ENCODE measurements around the gene CCDC50. TPM values are rescaled to one million over a fixed set of nuclear protein-coding genes. Genes with fewer than 3 reads are reported as not detected.

Gene CCDC50
- total RNA-seq, 1 donor from 2014 or later: 57.7 TPM

DNA sequence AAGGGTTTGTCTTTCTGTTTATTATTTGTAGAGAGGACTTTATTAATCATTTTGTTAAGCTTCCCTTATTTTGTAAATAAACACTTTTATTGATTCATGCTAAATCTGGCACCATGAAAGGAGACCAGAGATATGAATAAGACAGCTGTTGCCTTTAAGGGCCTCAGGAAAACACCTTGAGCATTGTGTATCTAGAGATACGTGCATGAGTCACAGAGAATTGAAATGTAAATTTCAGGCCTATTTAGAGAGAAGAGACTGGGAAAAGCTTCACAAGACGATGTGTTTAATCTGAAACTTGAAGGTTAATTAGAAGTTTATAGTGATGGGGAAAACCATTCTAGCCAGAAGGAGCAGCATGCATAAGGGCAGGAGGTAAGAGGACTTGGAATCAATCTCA is 29.7 kb downstream of the CCDC50 start:
- H3K36me3 ChIP-seq (ENCODE audit: control insufficient read depth, insufficient read depth, low read length): peaks cover 1% of the 10 kb centered on the region
- TF ChIP-seq, protein P1, sequence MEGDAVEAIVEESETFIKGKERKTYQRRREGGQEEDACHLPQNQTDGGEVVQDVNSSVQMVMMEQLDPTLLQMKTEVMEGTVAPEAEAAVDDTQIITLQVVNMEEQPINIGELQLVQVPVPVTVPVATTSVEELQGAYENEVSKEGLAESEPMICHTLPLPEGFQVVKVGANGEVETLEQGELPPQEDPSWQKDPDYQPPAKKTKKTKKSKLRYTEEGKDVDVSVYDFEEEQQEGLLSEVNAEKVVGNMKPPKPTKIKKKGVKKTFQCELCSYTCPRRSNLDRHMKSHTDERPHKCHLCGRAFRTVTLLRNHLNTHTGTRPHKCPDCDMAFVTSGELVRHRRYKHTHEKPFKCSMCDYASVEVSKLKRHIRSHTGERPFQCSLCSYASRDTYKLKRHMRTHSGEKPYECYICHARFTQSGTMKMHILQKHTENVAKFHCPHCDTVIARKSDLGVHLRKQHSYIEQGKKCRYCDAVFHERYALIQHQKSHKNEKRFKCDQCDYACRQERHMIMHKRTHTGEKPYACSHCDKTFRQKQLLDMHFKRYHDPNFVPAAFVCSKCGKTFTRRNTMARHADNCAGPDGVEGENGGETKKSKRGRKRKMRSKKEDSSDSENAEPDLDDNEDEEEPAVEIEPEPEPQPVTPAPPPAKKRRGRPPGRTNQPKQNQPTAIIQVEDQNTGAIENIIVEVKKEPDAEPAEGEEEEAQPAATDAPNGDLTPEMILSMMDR (IDR thresholded peaks at IDR 0.05; ENCODE audit: insufficient read depth, low read length, severe bottlenecking): no peak
- no peak for FAIRE-seq
- no peaks in the 10 kb centered on the region for H3K27me3 ChIP-seq (ENCODE audit: control insufficient read depth, insufficient read depth, low read length)
- H3K4me3 ChIP-seq (ENCODE audit: low read depth, low read length): no peak overlapping the region
- peak; percentile 72 for DNase-seq (ENCODE audit: low read depth)

DNA sequence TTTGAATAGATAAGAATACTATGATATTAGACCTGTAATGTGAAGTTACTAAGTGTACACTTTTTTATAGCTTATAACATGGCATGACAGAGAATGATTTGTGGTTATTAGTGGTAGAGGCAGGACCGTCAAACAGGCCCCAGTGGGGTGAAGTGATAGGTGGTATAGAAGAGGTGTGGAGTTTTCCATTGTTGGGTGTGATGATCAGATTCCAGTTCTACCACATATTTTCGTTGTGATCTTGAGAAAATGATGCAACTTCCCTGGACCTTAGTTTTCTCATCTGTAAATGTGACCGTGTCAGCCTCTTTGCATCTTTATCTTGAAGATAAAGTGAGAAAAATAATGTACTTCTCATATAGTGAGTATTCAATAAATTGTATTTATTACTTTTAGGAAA is 31.4 kb downstream of the CCDC50 start:
- FAIRE-seq: peak; percentile 50
- no peaks in the 10 kb centered on the region for H3K27me3 ChIP-seq (ENCODE audit: control insufficient read depth, insufficient read depth, low read length)
- TF ChIP-seq, protein P1 (IDR thresholded peaks at IDR 0.05; ENCODE audit: insufficient read depth, low read length, severe bottlenecking): no peak
- DNase-seq (ENCODE audit: low read depth): peak; percentile 87
- no peak overlapping the region for H3K4me3 ChIP-seq (ENCODE audit: low read depth, low read length)
- H3K36me3 ChIP-seq (ENCODE audit: control insufficient read depth, insufficient read depth, low read length): peaks cover 3% of the 10 kb centered on the region

DNA sequence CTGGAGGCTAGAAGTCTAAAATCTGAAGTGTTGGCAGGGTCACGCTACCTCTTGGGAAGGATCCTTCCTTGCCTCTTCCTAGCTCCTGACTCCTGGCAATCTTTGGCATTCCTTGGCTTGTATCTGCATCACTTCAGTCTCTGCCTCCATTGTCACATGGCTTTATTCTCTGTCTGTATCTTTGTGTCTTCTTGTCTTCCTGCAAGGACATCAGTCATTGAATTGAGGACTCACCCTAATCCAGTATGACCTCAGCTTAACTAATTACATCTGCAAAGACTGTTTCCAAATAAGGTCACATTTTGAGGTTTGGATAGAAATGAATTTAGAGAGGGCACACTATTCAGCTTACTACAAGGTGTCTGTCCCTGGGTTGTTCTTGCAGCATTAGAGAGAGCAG is 32.3 kb downstream of the CCDC50 start:
- DNase-seq (ENCODE audit: low read depth): no peak
- Histone ChIP-seq H3K4me3 (ENCODE audit: low read depth, low read length) (no peak overlapping the region), H3K36me3 (ENCODE audit: control insufficient read depth, insufficient read depth, low read length) (peaks cover 3% of the 10 kb centered on the region), H3K27me3 (ENCODE audit: control insufficient read depth, insufficient read depth, low read length) (no peaks in the 10 kb centered on the region)
- peak; percentile 40 for FAIRE-seq
- TF ChIP-seq, protein P1 (IDR thresholded peaks at IDR 0.05; ENCODE audit: insufficient read depth, low read length, severe bottlenecking): no peak

DNA sequence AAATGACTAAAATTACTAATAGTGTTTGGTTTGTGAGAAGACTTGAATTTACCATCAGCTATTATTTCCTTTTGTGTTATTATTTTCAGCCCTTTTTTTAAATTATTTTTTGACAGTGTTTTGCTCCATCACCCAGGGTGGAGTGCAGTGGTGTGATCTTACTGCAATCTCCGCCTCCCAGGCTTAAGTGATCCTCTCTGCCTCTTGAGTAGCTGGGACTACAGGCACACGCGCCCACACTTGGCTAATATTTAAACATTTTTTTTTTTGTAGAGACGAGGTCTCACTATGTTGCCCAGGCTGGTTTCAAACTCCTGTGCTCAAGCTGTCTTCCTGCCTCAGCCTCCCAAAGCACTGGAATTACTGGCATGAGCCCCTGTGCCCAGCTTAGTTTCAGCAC is 32.8 kb downstream of the CCDC50 start:
- DNase-seq (ENCODE audit: low read depth) (no peak), FAIRE-seq (no peak)
- Histone ChIP-seq H3K36me3 (ENCODE audit: control insufficient read depth, insufficient read depth, low read length) (peaks cover 3% of the 10 kb centered on the region), H3K27me3 (ENCODE audit: control insufficient read depth, insufficient read depth, low read length) (no peaks in the 10 kb centered on the region), H3K4me3 (ENCODE audit: low read depth, low read length) (no peak overlapping the region)
- TF ChIP-seq, protein P1 (IDR thresholded peaks at IDR 0.05; ENCODE audit: insufficient read depth, low read length, severe bottlenecking): no peak

DNA sequence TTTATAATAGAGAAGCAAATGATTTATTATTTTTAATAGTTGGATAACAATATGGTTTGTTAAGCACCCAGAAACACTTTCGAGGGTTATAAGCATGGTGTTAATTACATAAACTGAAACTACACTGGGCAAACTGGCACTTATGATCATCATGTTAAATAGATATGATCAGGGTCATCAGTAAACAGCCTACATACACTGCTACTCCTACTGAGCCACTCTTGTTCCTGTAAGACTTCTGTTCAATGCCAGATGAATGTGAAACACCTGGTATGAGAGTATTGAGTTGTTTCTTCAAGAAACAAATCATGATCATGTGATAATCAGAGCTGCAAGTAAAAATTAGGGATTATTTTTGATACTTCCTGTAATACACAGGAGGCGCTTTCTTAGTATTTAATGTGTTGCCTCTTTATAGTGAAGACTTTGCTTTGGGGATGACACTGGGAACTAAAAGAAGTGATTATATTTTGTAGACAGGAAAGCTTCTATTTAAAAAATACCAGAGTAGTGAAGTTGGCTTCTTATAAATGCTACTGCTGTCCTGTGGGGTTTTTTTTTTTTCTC is 33.4 kb downstream of the CCDC50 start:
- Histone ChIP-seq H3K27me3 (ENCODE audit: control insufficient read depth, insufficient read depth, low read length) (no peaks in the 10 kb centered on the region), H3K4me3 (ENCODE audit: low read depth, low read length) (no peak overlapping the region), H3K36me3 (ENCODE audit: control insufficient read depth, insufficient read depth, low read length) (peaks cover 3% of the 10 kb centered on the region)
- FAIRE-seq (no peak), DNase-seq (ENCODE audit: low read depth) (no peak)
- TF ChIP-seq, protein P1 (IDR thresholded peaks at IDR 0.05; ENCODE audit: insufficient read depth, low read length, severe bottlenecking): no peak

DNA sequence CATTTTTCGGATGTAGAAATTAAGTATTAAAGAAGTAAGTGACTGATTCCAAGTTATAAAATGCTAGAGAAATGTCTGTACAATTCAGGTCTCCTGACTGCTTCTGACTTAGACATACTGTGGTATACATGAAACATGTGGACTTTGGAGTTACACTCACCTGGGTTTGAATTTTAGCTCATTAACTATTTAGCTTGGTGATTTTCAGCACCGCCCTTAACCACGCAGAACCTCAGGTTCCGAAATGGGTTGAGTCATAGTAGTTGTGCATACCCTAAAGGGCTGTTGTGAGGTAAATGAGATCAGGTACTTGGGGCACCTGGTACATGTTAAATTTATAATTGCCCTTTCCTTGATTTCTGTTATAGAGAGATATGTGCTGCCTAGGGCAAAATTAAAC is 34.0 kb downstream of the CCDC50 start:
- TF ChIP-seq, protein P1 (IDR thresholded peaks at IDR 0.05; ENCODE audit: insufficient read depth, low read length, severe bottlenecking): no peak
- FAIRE-seq (no peak), DNase-seq (ENCODE audit: low read depth) (peak; percentile 51)
- Histone ChIP-seq H3K4me3 (ENCODE audit: low read depth, low read length) (no peak overlapping the region), H3K27me3 (ENCODE audit: control insufficient read depth, insufficient read depth, low read length) (no peaks in the 10 kb centered on the region), H3K36me3 (ENCODE audit: control insufficient read depth, insufficient read depth, low read length) (peaks cover 3% of the 10 kb centered on the region)

Measured in bronchial epithelial cell (primary cell).